GM23248 (cell line): ENCODE measurements around the gene TMEM204. TPM values are rescaled to one million over a fixed set of nuclear protein-coding genes. Genes with fewer than 3 reads are reported as not detected.

ENCODE experiments used
- DNase-seq: peaks from one replicate; pipeline ENCODE4 v3.0.0-alpha.2; 2015
- H2AFZ ChIP-seq: fragments of 200-600 bp; sonication (generic); 2 replicates; pipeline ENCODE4 v1.6.1; 2016; ENCODE audit warnings: antibody characterized with exemption
- H3F3A ChIP-seq: fragments of 200-600 bp; sonication (generic); 2 replicates; pipeline ENCODE4 v1.6.1; 2016; ENCODE audit warnings: mild to moderate bottlenecking, antibody characterized with exemption, mixed run types; ENCODE audit not compliant: insufficient read depth
- H3K27ac ChIP-seq: fragments of 200-600 bp; sonication (generic); 2 replicates; pipeline ENCODE4 v1.5.1; 2016; ENCODE audit warnings: mild to moderate bottlenecking
- H3K27me3 ChIP-seq: fragments of 200-600 bp; sonication (generic); replicated peaks from 2 replicates; pipeline ENCODE4 v1.6.1; 2016; ENCODE audit warnings: mild to moderate bottlenecking; ENCODE audit not compliant: insufficient read depth
- H3K36me3 ChIP-seq: fragments of 200-600 bp; sonication (generic); 2 replicates; pipeline ENCODE4 v1.6.1; 2016; ENCODE audit warnings: low read depth, mild to moderate bottlenecking
- H3K4me1 ChIP-seq: fragments of 200-600 bp; sonication (generic); 2 replicates; pipeline ENCODE4 v1.6.1; 2016; ENCODE audit warnings: mild to moderate bottlenecking; ENCODE audit not compliant: insufficient read depth
- H3K4me2 ChIP-seq: fragments of 200-600 bp; sonication (generic); one replicate; pipeline ENCODE4 v1.6.1; 2016; ENCODE audit warnings: mild to moderate bottlenecking; ENCODE audit not compliant: unreplicated experiment
- H3K4me3 ChIP-seq: fragments of 200-600 bp; sonication (generic); 2 replicates; pipeline ENCODE4 v1.5.1; 2016; ENCODE audit warnings: mild to moderate bottlenecking
- H3K79me2 ChIP-seq: fragments of 200-600 bp; sonication (generic); 2 replicates; pipeline ENCODE4 v1.6.1; 2016; ENCODE audit warnings: mild to moderate bottlenecking; ENCODE audit not compliant: insufficient read depth
- H3K9ac ChIP-seq: fragments of 200-600 bp; sonication (generic); 2 replicates; pipeline ENCODE4 v1.6.1; 2016; ENCODE audit warnings: mild to moderate bottlenecking
- H3K9me2 ChIP-seq: fragments of 200-600 bp; sonication (generic); 2 replicates; pipeline ENCODE4 v1.6.1; 2016; ENCODE audit warnings: mixed run types, mild to moderate bottlenecking, moderate library complexity; ENCODE audit not compliant: insufficient read depth
- H3K9me3 ChIP-seq: fragments of 200-600 bp; sonication (generic); one replicate; pipeline ENCODE4 v1.6.1; 2017; ENCODE audit warnings: low read depth
- H4K20me1 ChIP-seq: fragments of 200-600 bp; sonication (generic); 2 replicates; pipeline ENCODE4 v1.6.0; 2016; ENCODE audit not compliant: insufficient read depth
- EZH2 ChIP-seq: fragments of 200-600 bp; sonication (generic); IDR thresholded peaks from 2 replicates; pipeline ENCODE4 v1.6.1; 2018; ENCODE audit warnings: antibody characterized with exemption, mild to moderate bottlenecking; ENCODE audit not compliant: insufficient read depth, poor library complexity, severe bottlenecking
- EZH2phosphoT487 ChIP-seq: fragments of 200-600 bp; sonication (generic); IDR thresholded peaks from 2 replicates; pipeline ENCODE4 v1.6.1; 2018; ENCODE audit warnings: antibody characterized with exemption, moderate library complexity, mild to moderate bottlenecking, low read depth; ENCODE audit not compliant: insufficient read depth
- WGBS, 2 experiments: methylation state at CpG; one replicate each; pipeline ENCODE4 v1.1.6; 2015 to 2017; ENCODE audit warnings: low lambda C conversion rate in 2 of 2, low coverage in 1 of 2; ENCODE audit errors: missing lambda C conversion rate in 2 of 2; 5-methylcytosine and 5-hydroxymethylcytosine counted together
- in situ Hi-C: fragments of 300-500 bp; cut with MboI; formaldehyde crosslinking; loops from 2 replicates; pipeline ENCODE4 v1.15.0; 2020
- polyA plus RNA-seq: library from polyadenylated mRNA; unstranded; fragments of >200 nt; fragmentation: Nextera tagmentation; extraction: Ambion mirVana; gene quantifications from 2 replicates; pipeline ENCODE4 v1.2.1, GENCODE V29; 2016
- total RNA-seq: library from RNA; depleted of rRNA; stranded (reverse); fragments of >200 nt; shearing (Covaris generic); gene quantifications from 2 replicates; pipeline ENCODE4 v1.2.3, GENCODE V29; 2014

Gene TMEM204
- total and polyA plus RNA-seq, 2 experiments from 2014 or later: 26.0 to 40.0 TPM

GRCh38 chr16:1560866-1561265 lies 27.4 kb downstream of the TMEM204 start:
- Histone ChIP-seq H3K9me3 (no peaks in the 10 kb centered on the region), H4K20me1 (no peaks in the 10 kb centered on the region), H3K27ac (no peak overlapping the region), H2AFZ (no peak overlapping the region), H3K4me3 (no peak overlapping the region), H3K79me2 (no peaks in the 10 kb centered on the region), H3K9me2 (no peaks in the 10 kb centered on the region), H3K9ac (no peak overlapping the region), H3K4me2 (no peak overlapping the region), H3K4me1 (no peaks in the 10 kb centered on the region), H3K36me3 (peaks cover 12% of the 10 kb centered on the region; the same call in 1 of the 2 replicates), H3K27me3 (no peaks in the 10 kb centered on the region), H3F3A (0 out of 2 replicates have a peak, but pooled peaks cover under 1% of the 10 kb centered on the region)
- no peak for TF ChIP-seq EZH2
- TF ChIP-seq EZH2phosphoT487: no peak
- in situ Hi-C loops: no loop called here
- DNase-seq: no peak
- WGBS, 2 experiments: 95 to 97% methylated on average over 12 of the region's 12 CpGs

- TF ChIP-seq EZH2: no peak
- TF ChIP-seq EZH2phosphoT487: no peak
- H2AFZ ChIP-seq: no peak overlapping the region
- WGBS, 2 experiments: 81 to 83% methylated on average over 7 of the region's 7 CpGs
- in situ Hi-C loops: no loop called here
- no peaks in the 10 kb centered on the region for H3K9me2 ChIP-seq
- H3K27me3 ChIP-seq: no peaks in the 10 kb centered on the region
- no peaks in the 10 kb centered on the region for H3K4me1 ChIP-seq
- no peaks in the 10 kb centered on the region for H3K79me2 ChIP-seq
- no peaks in the 10 kb centered on the region for H3F3A ChIP-seq
- H3K4me3 ChIP-seq: no peak overlapping the region
- no peaks in the 10 kb centered on the region for H4K20me1 ChIP-seq
- no peak overlapping the region for H3K9ac ChIP-seq
- H3K9me3 ChIP-seq: no peaks in the 10 kb centered on the region
- H3K36me3 ChIP-seq: peaks cover 12% of the 10 kb centered on the region; the same call in 1 of the 2 replicates
- no peak for DNase-seq
- no peak overlapping the region for H3K27ac ChIP-seq
- no peak overlapping the region for H3K4me2 ChIP-seq
Observed at GRCh38 chr16:1561266-1561665, 27.8 kb downstream of the TMEM204 start.

GRCh38 chr16:1561836-1562235 lies 28.4 kb downstream of the TMEM204 start:
- Histone ChIP-seq H2AFZ (no peak overlapping the region), H3K4me2 (no peak overlapping the region), H3K9me2 (no peaks in the 10 kb centered on the region), H3K79me2 (no peaks in the 10 kb centered on the region), H4K20me1 (no peaks in the 10 kb centered on the region), H3K36me3 (peaks cover 12% of the 10 kb centered on the region; the same call in 1 of the 2 replicates), H3K9ac (no peak overlapping the region), H3K27me3 (no peaks in the 10 kb centered on the region), H3K4me1 (no peaks in the 10 kb centered on the region), H3K4me3 (no peak overlapping the region), H3K27ac (no peak overlapping the region), H3F3A (no peaks in the 10 kb centered on the region), H3K9me3 (no peaks in the 10 kb centered on the region)
- 93 to 96% methylated on average over 14 of the region's 14 CpGs for WGBS, 2 experiments
- no peak for TF ChIP-seq EZH2phosphoT487
- TF ChIP-seq EZH2: no peak
- DNase-seq: no peak
- in situ Hi-C loops: no loop called here

- H3K27ac ChIP-seq: no peak overlapping the region
- TF ChIP-seq EZH2phosphoT487 (no peak), EZH2 (no peak)
- no peaks in the 10 kb centered on the region for H3F3A ChIP-seq
- peaks cover 8% of the 10 kb centered on the region; the same call in 1 of the 2 replicates for H3K36me3 ChIP-seq
- no peaks in the 10 kb centered on the region for H3K79me2 ChIP-seq
- H3K9me3 ChIP-seq: no peaks in the 10 kb centered on the region
- no peak for DNase-seq
- no peak overlapping the region for H3K4me2 ChIP-seq
- no peaks in the 10 kb centered on the region for H4K20me1 ChIP-seq
- H3K4me1 ChIP-seq: no peaks in the 10 kb centered on the region
- in situ Hi-C loops: no loop called here
- H3K9me2 ChIP-seq: no peaks in the 10 kb centered on the region
- no peak overlapping the region for H2AFZ ChIP-seq
- no peak overlapping the region for H3K4me3 ChIP-seq
- no peaks in the 10 kb centered on the region for H3K27me3 ChIP-seq
- 97% methylated on average over 20 of the region's 20 CpGs for WGBS, 2 experiments
- no peak overlapping the region for H3K9ac ChIP-seq
Observed at GRCh38 chr16:1563786-1564185, 30.3 kb downstream of the TMEM204 start.

- H3K9ac ChIP-seq: no peak overlapping the region
- TF ChIP-seq EZH2phosphoT487 (no peak), EZH2 (no peak)
- H3K4me1 ChIP-seq: no peaks in the 10 kb centered on the region
- H3K9me3 ChIP-seq: no peaks in the 10 kb centered on the region
- H3K4me3 ChIP-seq: no peak overlapping the region
- no peak overlapping the region for H3K4me2 ChIP-seq
- no peak overlapping the region for H3K27ac ChIP-seq
- no peak for DNase-seq
- H4K20me1 ChIP-seq: no peaks in the 10 kb centered on the region
- H3K36me3 ChIP-seq: peaks cover 6% of the 10 kb centered on the region; the same call in 1 of the 2 replicates
- WGBS, 2 experiments: 81 to 89% methylated on average over 9 of the region's 9 CpGs
- in situ Hi-C loops: no loop called here
- H3K79me2 ChIP-seq: no peaks in the 10 kb centered on the region
- no peaks in the 10 kb centered on the region for H3F3A ChIP-seq
- H3K9me2 ChIP-seq: no peaks in the 10 kb centered on the region
- no peak overlapping the region for H2AFZ ChIP-seq
- no peaks in the 10 kb centered on the region for H3K27me3 ChIP-seq
Observed at GRCh38 chr16:1564325-1564724, 30.9 kb downstream of the TMEM204 start.
